ENCODE results near the gene NBEAL1. TPM values are rescaled to one million over a fixed set of nuclear protein-coding genes. Genes with fewer than 3 reads are reported as not detected.
"Not testable (repeated sequence)": the region's sequence is repeated elsewhere in the genome, so short reads cannot be mapped to it uniquely, and the experiment has no call there.

NBEAL1 gene
- total RNA-seq, 4 donors from 2014 or later: 25.6 to 67.5 (median 55.0) TPM

- DNase-seq (ENCODE audit: low spot score) (no peak), ATAC-seq (ENCODE audit: low FRiP score) (no peak)
- TF ChIP-seq CTCF (IDR thresholded peaks at IDR 0.05): no peak
Observed at GRCh38 chr2:203252818-203253217, 238.1 kb downstream of the NBEAL1 start.

- not testable (repeated sequence) for DNase-seq (ENCODE audit: low spot score); ATAC-seq (ENCODE audit: low FRiP score)
Observed at GRCh38 chr2:203253422-203254095, 238.9 kb downstream of the NBEAL1 start.

GRCh38 chr2:203261326-203262159 is 246.9 kb downstream of the NBEAL1 start:
- TF ChIP-seq CTCF (IDR thresholded peaks at IDR 0.05): no peak
- ATAC-seq (ENCODE audit: low FRiP score) (no peak), DNase-seq (ENCODE audit: low spot score) (no peak)

Small RNAs within 50 kb of the gene (small RNA-seq; reads per million reads assigned to genes)
- gene AC010900.2: not detected
- gene RF00408: not detected
- gene RN7SL670P: not detected

Other genes starting within 250 kb of the NBEAL1 start
- 10 to 100 TPM in 2 of 4 donors, 1 to 10 TPM in 2; 3.4 to 14.0 (median 9.9) TPM for gene ICA1L, start 143.1 kb upstream of the NBEAL1 start, total RNA-seq
- gene WDR12, start 103.2 kb upstream of the NBEAL1 start, total RNA-seq: 10 to 100 TPM; 12.3 to 31.8 (median 14.8) TPM
- 10 to 100 TPM in 1 of 4 donors, 1 to 10 TPM in 3; 4.2 to 13.1 (median 7.4) TPM for gene CARF, start 102.6 kb upstream of the NBEAL1 start, total RNA-seq
- gene CYP20A1, start 224.1 kb downstream of the NBEAL1 start, total RNA-seq: 10 to 100 TPM; 27.5 to 36.5 (median 31.9) TPM

Measured in omental fat pad (tissue), 4 donors.